K562 (cell line): ENCODE data around the gene ROM1. TPM values are rescaled to one million over a fixed set of nuclear protein-coding genes. Genes with fewer than 3 reads are reported as not detected.

ENCODE experiments used
- BCOR ChIP-seq: fragments of 450-650 bp; IDR thresholded peaks from 2 replicates; pipeline ENCODE4 v1.6.1; 2016
- BHLHE40 ChIP-seq: IDR thresholded peaks from 2 replicates; pipeline ENCODE4 v1.6.1; 2011; ENCODE audit warnings: low read length, improper control_type of control experiment
- CBX3 ChIP-seq, 2 experiments: IDR thresholded peaks; 1 replicate in 1 of 2; 2 replicates in 1 of 2; pipeline ENCODE4 v1.6.1; 2012; ENCODE audit warnings: inconsistent platforms in 2 of 2, low read length in 2 of 2, borderline replicate concordance in 1 of 2, control low read depth in 1 of 2
- ETS1 ChIP-seq: conservative IDR thresholded peaks from 2 replicates; pipeline ENCODE4 v1.6.1; 2011; ENCODE audit warnings: low read depth, mild to moderate bottlenecking, low read length; ENCODE audit not compliant: control insufficient read depth
- ETV5 ChIP-seq: sonication (generic); formaldehyde crosslinking; IDR thresholded peaks from 2 replicates; pipeline ENCODE4 v1.4.0; 2020; ENCODE audit warnings: low read depth, mild to moderate bottlenecking, missing genetic modification reagents
- GTF3C2 ChIP-seq: IDR thresholded peaks from 3 replicates; pipeline ENCODE4 v1.6.1; 2011; ENCODE audit warnings: borderline replicate concordance, mild to moderate bottlenecking, moderate library complexity; ENCODE audit not compliant: insufficient read length; ENCODE audit errors: extremely low read depth
- HDGF ChIP-seq: fragments of 450-650 bp; IDR thresholded peaks from 2 replicates; pipeline ENCODE4 v1.6.1; 2016
- JUNB ChIP-seq: fragments of 450-650 bp; formaldehyde crosslinking; conservative IDR thresholded peaks from 2 replicates; pipeline ENCODE4 v1.4.0; 2020; ENCODE audit warnings: mild to moderate bottlenecking
- KAT7 ChIP-seq: sonication (generic); formaldehyde crosslinking; IDR thresholded peaks from 2 replicates; pipeline ENCODE4 v1.8.0; 2022; ENCODE audit warnings: missing genetic modification reagents, mild to moderate bottlenecking, borderline replicate concordance
- NKRF ChIP-seq: fragments of 450-650 bp; IDR thresholded peaks from 2 replicates; pipeline ENCODE4 v1.6.1; 2016; ENCODE audit warnings: borderline replicate concordance
- NR2C2 ChIP-seq, 2 experiments: fragments of 200-800 bp in 1 of 2; sonication (Bioruptor generic) in 1 of 2; sonication (generic) in 1 of 2; formaldehyde crosslinking in 1 of 2; IDR thresholded peaks; 2 replicates each; pipeline versions ENCODE4 v1.6.1 to v1.8.0; 2016 to 2022; ENCODE audit warnings: mild to moderate bottlenecking in 1 of 2, missing compliant biosample characterization in 1 of 2, missing genetic modification characterization in 1 of 2, missing genetic modification reagents in 1 of 2
- RAD21 ChIP-seq, 2 experiments: fragments of 250-450 bp in 1 of 2; fragments of 450-650 bp in 1 of 2; sonication (Bioruptor Pico) in 1 of 2; formaldehyde crosslinking in 1 of 2; IDR thresholded peaks in 1 of 2; conservative IDR thresholded peaks in 1 of 2; 2 replicates each; pipeline versions ENCODE4 v1.4.0 to v1.8.0; 2020 to 2022; ENCODE audit warnings: mild to moderate bottlenecking in 2 of 2, moderate library complexity in 1 of 2
- SIN3B ChIP-seq: fragments of 450-650 bp; IDR thresholded peaks from 2 replicates; pipeline ENCODE4 v1.6.1; 2017; ENCODE audit warnings: low read depth, mild to moderate bottlenecking, moderate library complexity
- SMARCE1 ChIP-seq: fragments of 450-650 bp; IDR thresholded peaks from 2 replicates; pipeline ENCODE4 v1.7.1; 2016; ENCODE audit warnings: mild to moderate bottlenecking
- SPI1 ChIP-seq: IDR thresholded peaks from 2 replicates; pipeline ENCODE4 v1.6.1; 2011; ENCODE audit warnings: low read depth, low read length, control low read depth, borderline replicate concordance
- THRB ChIP-seq: fragments of 450-650 bp; formaldehyde crosslinking; conservative IDR thresholded peaks from 2 replicates; pipeline ENCODE4 v1.4.0; 2022; ENCODE audit warnings: mild to moderate bottlenecking, missing genetic modification characterization
- ZBED1 ChIP-seq: IDR thresholded peaks from 2 replicates; pipeline ENCODE4 v1.6.1; 2014
- ZFP36 ChIP-seq: fragments of 150-350 bp; IDR thresholded peaks from 2 replicates; pipeline ENCODE4 v1.6.1; 2018; ENCODE audit warnings: low read length, low read depth; ENCODE audit not compliant: partially characterized antibody
- ZNF436 ChIP-seq: fragments of 250-450, 450-650 bp; sonication (Bioruptor Pico); formaldehyde crosslinking; IDR thresholded peaks from 2 replicates; pipeline ENCODE4 v1.7.0; 2020; ENCODE audit warnings: mild to moderate bottlenecking
- polyA plus RNA-seq, 8 experiments: library from polyadenylated mRNA; depleted of rRNA in 4 of 8; stranded (reverse) in 5 of 8; unstranded in 3 of 8; fragments of >200 nt; fragmentation: Nextera tagmentation in 2 of 8; fragmentation: Illumina TruSeq in 1 of 8; extraction: Ambion mirVana in 2 of 8; extraction: Trizol in 1 of 8; gene quantifications; 2 replicates each; pipeline versions ENCODE4 v1.2.1 to v1.2.3, GENCODE V29; 2011 to 2014; ENCODE audit warnings: inconsistent platforms in 1 of 8, missing spikeins in 1 of 8
- total RNA-seq, 7 experiments: library from RNA; depleted of rRNA in 6 of 7; stranded (reverse); fragments of >200 nt in 6 of 7; fragmentation: Illumina TruSeq in 2 of 7; extraction: Trizol in 2 of 7; gene quantifications; 2 replicates each; pipeline versions ENCODE4 v1.2.1 to v1.2.3, GENCODE V29; 2011 to 2021; ENCODE audit warnings: low replicate concordance in 1 of 7

Gene ROM1
- total and polyA plus RNA-seq, 9 of the 15 experiments (the other 6 are each of a cell fraction or from before 2014, with no cell fraction given) = 0.75 to 4.0 (median 2.6) TPM

- TF ChIP-seq GTF3C2 (no peak), HDGF (0 out of 2 replicates have a peak, but pooled peaks have one; percentile 46), JUNB (CRISPR knock-in tag) (no peak), SPI1 (0 out of 2 replicates have a peak, but pooled peaks have one; percentile 25), ETS1 (no peak), SMARCE1 (peak; percentile 15), RAD21 (CRISPR knock-in tag; conservative IDR thresholded peaks at IDR 0.05 in 1 of 2, IDR thresholded peaks at IDR 0.05 in 1 of 2) (no peak), BCOR (peak; percentile 43), BHLHE40 (0 out of 2 replicates have a peak, but pooled peaks have one; percentile 3), ZBED1 (no peak), KAT7 (CRISPR knock-in tag) (peak; percentile 6; the same call in 1 of the 2 replicates), SIN3B (0 out of 2 replicates have a peak, but pooled peaks have one; percentile 47), ETV5 (CRISPR knock-in tag) (no peak), NR2C2 (CRISPR knock-in tag; IDR thresholded peaks at IDR 0.05) (0 out of 2 replicates have a peak, but pooled peaks have one; percentile 18), NR2C2 (tag; IDR thresholded peaks at IDR 0.05) (no peak), ZNF436 (CRISPR knock-in tag) (no peak), CBX3 (IDR thresholded peaks at IDR 0.05; ENCODE audit: borderline replicate concordance in 1 of 2, low read length in 2 of 2) (no peak), THRB (CRISPR knock-in tag) (no peak), NKRF (peak; percentile 47; the same call in 1 of the 2 replicates), ZFP36 (no peak)
Measured at GRCh38 chr11:62664405-62665074, 51.5 kb downstream of the ROM1 start (continued).
